ENCODE measurements around the gene AFF3. TPM values are rescaled to one million over a fixed set of nuclear protein-coding genes. Genes with fewer than 3 reads are reported as not detected.
"Not testable (repeated sequence)": the region's sequence is repeated elsewhere in the genome, so short reads cannot be mapped to it uniquely, and the experiment has no call there.

The AFF3 gene
- polyA plus RNA-seq, 3 donors from 2014 or later, result 1.4 to 7.4 (median 3.8) TPM

GRCh38 chr2:100095845-100096244 is 46.5 kb downstream of the AFF3 start:
- not testable (repeated sequence) for H3K9me3 Mint-ChIP-seq; H3K36me3 Mint-ChIP-seq; H3K4me3 Mint-ChIP-seq; DNase-seq; H3K27ac Mint-ChIP-seq; H3K27me3 Mint-ChIP-seq (ENCODE audit: low read depth in 3 of 3); H3K4me1 Mint-ChIP-seq

- H3K27ac Mint-ChIP-seq; H3K4me3 Mint-ChIP-seq; H3K9me3 Mint-ChIP-seq; H3K36me3 Mint-ChIP-seq; H3K4me1 Mint-ChIP-seq; DNase-seq; H3K27me3 Mint-ChIP-seq (ENCODE audit: low read depth in 3 of 3): not testable (repeated sequence)
Measured at GRCh38 chr2:100091807-100092206, 50.6 kb downstream of the AFF3 start.

GRCh38 chr2:100085744-100086143 is 56.6 kb downstream of the AFF3 start:
- DNase-seq; H3K4me3 Mint-ChIP-seq; H3K27ac Mint-ChIP-seq; H3K27me3 Mint-ChIP-seq (ENCODE audit: low read depth in 3 of 3); H3K9me3 Mint-ChIP-seq; H3K4me1 Mint-ChIP-seq; H3K36me3 Mint-ChIP-seq: not testable (repeated sequence)

GRCh38 chr2:100083421-100084216 is 58.8 kb downstream of the AFF3 start:
- H3K9me3 Mint-ChIP-seq; H3K36me3 Mint-ChIP-seq; H3K27ac Mint-ChIP-seq; DNase-seq; H3K4me3 Mint-ChIP-seq; H3K27me3 Mint-ChIP-seq (ENCODE audit: low read depth in 3 of 3); H3K4me1 Mint-ChIP-seq: not testable (repeated sequence)

GRCh38 chr2:100082302-100082978 is 60.0 kb downstream of the AFF3 start:
- not testable (repeated sequence) for H3K27ac Mint-ChIP-seq; H3K4me3 Mint-ChIP-seq; H3K9me3 Mint-ChIP-seq; DNase-seq; H3K4me1 Mint-ChIP-seq; H3K27me3 Mint-ChIP-seq (ENCODE audit: low read depth in 3 of 3); H3K36me3 Mint-ChIP-seq

- Mint-ChIP-seq H3K9me3 (no peaks in the 10 kb centered on the region), H3K36me3 (no peaks in the 10 kb centered on the region), H3K4me3 (no peak overlapping the region), H3K4me1 (no peaks in the 10 kb centered on the region), H3K27me3 (ENCODE audit: low read depth in 3 of 3) (peaks cover 0 to 2% (median 0%) of the 10 kb centered on the region in 3 donors), H3K27ac (no peak overlapping the region)
- DNase-seq, result no peak
Measured at GRCh38 chr2:100077935-100078334, 64.5 kb downstream of the AFF3 start.

- no peaks in the 10 kb centered on the region for H3K9me3 Mint-ChIP-seq
- H3K36me3 Mint-ChIP-seq, result no peaks in the 10 kb centered on the region
- no peak overlapping the region for H3K4me3 Mint-ChIP-seq
- no peaks in the 10 kb centered on the region for H3K4me1 Mint-ChIP-seq
- no peak for DNase-seq
- no peak overlapping the region for H3K27ac Mint-ChIP-seq
- peaks cover 0 to 2% (median 0%) of the 10 kb centered on the region in 3 donors for H3K27me3 Mint-ChIP-seq (ENCODE audit: low read depth in 3 of 3)
Measured at GRCh38 chr2:100077456-100077855, 64.9 kb downstream of the AFF3 start.

GRCh38 chr2:100075532-100075931 is 66.9 kb downstream of the AFF3 start:
- H3K27me3 Mint-ChIP-seq (ENCODE audit: low read depth in 3 of 3), result peaks cover 0 to 6% (median 0%) of the 10 kb centered on the region in 3 donors
- no peak overlapping the region for H3K4me3 Mint-ChIP-seq
- no peak for DNase-seq
- no peak overlapping the region for H3K27ac Mint-ChIP-seq
- peaks cover 2 to 8% of the 10 kb centered on the region in 2 donors for H3K4me1 Mint-ChIP-seq
- no peaks in the 10 kb centered on the region for H3K36me3 Mint-ChIP-seq
- H3K9me3 Mint-ChIP-seq, result no peaks in the 10 kb centered on the region

- no peak for DNase-seq
- Mint-ChIP-seq H3K36me3 (no peaks in the 10 kb centered on the region), H3K27me3 (ENCODE audit: low read depth in 3 of 3) (peaks cover 0 to 6% (median 0%) of the 10 kb centered on the region in 3 donors), H3K4me1 (peaks cover 2 to 8% of the 10 kb centered on the region in 2 donors), H3K27ac (no peak overlapping the region), H3K9me3 (no peaks in the 10 kb centered on the region), H3K4me3 (no peak overlapping the region)
Measured at GRCh38 chr2:100073110-100073509, 69.3 kb downstream of the AFF3 start.

- DNase-seq, result no peak
- Mint-ChIP-seq H3K27ac (no peak overlapping the region), H3K4me1 (peaks cover 2 to 8% of the 10 kb centered on the region in 2 donors), H3K27me3 (ENCODE audit: low read depth in 3 of 3) (peaks cover 0 to 6% (median 0%) of the 10 kb centered on the region in 3 donors), H3K4me3 (no peak overlapping the region), H3K36me3 (no peaks in the 10 kb centered on the region), H3K9me3 (no peaks in the 10 kb centered on the region)
Measured at GRCh38 chr2:100072503-100072902, 69.9 kb downstream of the AFF3 start.

- H3K9me3 Mint-ChIP-seq, result no peaks in the 10 kb centered on the region
- H3K4me1 Mint-ChIP-seq, result peaks cover 2 to 8% of the 10 kb centered on the region in 2 donors
- no peak overlapping the region for H3K4me3 Mint-ChIP-seq
- H3K36me3 Mint-ChIP-seq, result no peaks in the 10 kb centered on the region
- DNase-seq, result no peak
- peaks cover 0 to 6% (median 0%) of the 10 kb centered on the region in 3 donors for H3K27me3 Mint-ChIP-seq (ENCODE audit: low read depth in 3 of 3)
- no peak overlapping the region for H3K27ac Mint-ChIP-seq
Measured at GRCh38 chr2:100071335-100072043, 70.9 kb downstream of the AFF3 start.

- Mint-ChIP-seq H3K27ac (no peak overlapping the region), H3K36me3 (no peaks in the 10 kb centered on the region), H3K9me3 (no peaks in the 10 kb centered on the region), H3K4me3 (no peak overlapping the region), H3K27me3 (ENCODE audit: low read depth in 3 of 3) (peaks cover 0 to 4% (median 0%) of the 10 kb centered on the region in 3 donors), H3K4me1 (peaks cover 2 to 8% of the 10 kb centered on the region in 2 donors)
- DNase-seq, result no peak
Measured at GRCh38 chr2:100070078-100070477, 72.3 kb downstream of the AFF3 start.

- peaks cover 0 to 6% (median 0%) of the 10 kb centered on the region in 6 donors for H3K9me3 Mint-ChIP-seq
- peaks cover 0 to 4% (median 0%) of the 10 kb centered on the region in 3 donors for H3K27me3 Mint-ChIP-seq (ENCODE audit: low read depth in 3 of 3)
- no peaks in the 10 kb centered on the region for H3K36me3 Mint-ChIP-seq
- H3K4me1 Mint-ChIP-seq, result peaks cover 8 to 18% of the 10 kb centered on the region in 2 donors
- H3K4me3 Mint-ChIP-seq, result no peak overlapping the region
- no peak for DNase-seq
- no peak overlapping the region for H3K27ac Mint-ChIP-seq
Measured at GRCh38 chr2:100068395-100068794, 74.0 kb downstream of the AFF3 start.

- Mint-ChIP-seq H3K9me3 (peaks cover 0 to 6% (median 0%) of the 10 kb centered on the region in 6 donors), H3K4me1 (peaks cover 8 to 18% of the 10 kb centered on the region in 2 donors), H3K4me3 (no peak overlapping the region), H3K27ac (no peak overlapping the region), H3K27me3 (ENCODE audit: low read depth in 3 of 3) (peaks cover 0 to 4% (median 0%) of the 10 kb centered on the region in 3 donors), H3K36me3 (no peaks in the 10 kb centered on the region)
- DNase-seq, result no peak
Measured at GRCh38 chr2:100067784-100068183, 74.6 kb downstream of the AFF3 start.
